Measurements from ENCODE around the gene NDFIP1. TPM values are rescaled to one million over a fixed set of nuclear protein-coding genes. Genes with fewer than 3 reads are reported as not detected.
"Not testable (repeated sequence)": the region's sequence is repeated elsewhere in the genome, so short reads cannot be mapped to it uniquely, and the experiment has no call there.

The NDFIP1 gene
- total and polyA plus RNA-seq, 2 donors (not counting 1 experiment from before 2014, with no cell fraction given): 55.8 to 67.4 TPM

DNA sequence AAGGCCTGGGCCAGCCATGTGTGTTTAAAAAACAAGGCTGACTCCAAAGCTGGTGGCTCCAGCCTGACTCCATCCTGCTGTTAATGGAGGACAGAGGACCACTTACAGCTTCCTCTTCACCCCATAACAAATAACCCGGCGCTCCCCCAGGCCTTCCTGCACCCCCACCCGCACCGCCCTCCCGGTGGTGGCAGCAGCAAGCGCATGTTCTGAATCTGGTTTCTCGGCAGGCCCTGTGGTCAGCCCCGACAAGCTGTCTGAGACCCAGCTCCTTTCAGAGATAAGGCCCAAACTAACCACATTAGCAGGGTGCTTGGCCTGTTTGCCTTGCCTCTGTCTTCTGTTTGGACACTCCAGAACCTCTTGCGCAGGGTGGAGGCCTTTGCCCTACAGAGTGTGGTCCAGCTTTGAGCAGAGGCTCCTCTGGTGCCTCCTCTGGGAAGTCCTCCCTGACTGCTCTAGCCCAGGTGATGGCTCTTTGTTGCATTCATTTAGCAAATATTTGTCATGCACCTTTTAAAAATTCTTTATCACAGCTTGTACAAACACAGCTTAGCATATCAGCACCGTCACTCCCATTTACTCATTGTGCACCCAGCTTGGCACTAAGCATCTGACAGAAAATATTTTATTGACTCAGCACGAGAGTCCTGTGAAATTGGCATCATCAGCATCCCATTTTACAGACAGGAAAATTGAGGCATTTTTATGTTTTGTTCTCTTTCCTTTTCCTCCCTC, 78.4 kb downstream of the NDFIP1 start:
- no peak for TF ChIP-seq CTCF (conservative IDR thresholded peaks at IDR 0.05 in 1 of 2, IDR thresholded peaks at IDR 0.05 in 1 of 2; ENCODE audit: low read depth in 1 of 2, low read length in 2 of 2)
- no peak for TF ChIP-seq EZH2 (IDR thresholded peaks at IDR 0.05; ENCODE audit: low read length, missing control alignments)
- no peak overlapping the region for H3K4me3 ChIP-seq (replicated peaks in 1 of 4; ENCODE audit: control extremely low read depth in 1 of 4, insufficient read depth in 1 of 4, low read depth in 3 of 4, low read length in 4 of 4)
- no peak overlapping the region for H3K4me2 ChIP-seq (ENCODE audit: extremely low read depth, insufficient read depth, low read length)
- H3K79me2 ChIP-seq (ENCODE audit: control insufficient read depth, insufficient read depth, low read length): no peaks in the 10 kb centered on the region
- H2AFZ ChIP-seq (ENCODE audit: low read length): no peak overlapping the region
- H3K9me3 ChIP-seq (ENCODE audit: control insufficient read depth, insufficient read depth, low read depth, low read length): no peaks in the 10 kb centered on the region
- no peaks in the 10 kb centered on the region for H3K27me3 ChIP-seq (ENCODE audit: control insufficient read depth, insufficient read depth, low read length)
- no peaks in the 10 kb centered on the region for H3K36me3 ChIP-seq (ENCODE audit: control insufficient read depth, insufficient read depth, low read length)
- H4K20me1 ChIP-seq (ENCODE audit: control insufficient read depth, extremely low read depth, insufficient read depth, low read length): no peaks in the 10 kb centered on the region
- H3K4me1 ChIP-seq (ENCODE audit: control insufficient read depth, extremely low read depth, insufficient read depth, low read length): no peaks in the 10 kb centered on the region
- no peak overlapping the region for H3K27ac ChIP-seq (ENCODE audit: insufficient read depth, low read length)
- no peak overlapping the region for H3K9ac ChIP-seq (ENCODE audit: insufficient read depth, low read length)
- DNase-seq (ENCODE audit: low read depth in 2 of 2): no peak

- not testable (repeated sequence) for H3K4me2 ChIP-seq (ENCODE audit: extremely low read depth, insufficient read depth, low read length); H3K9me3 ChIP-seq (ENCODE audit: control insufficient read depth, insufficient read depth, low read depth, low read length); H3K36me3 ChIP-seq (ENCODE audit: control insufficient read depth, insufficient read depth, low read length); H4K20me1 ChIP-seq (ENCODE audit: control insufficient read depth, extremely low read depth, insufficient read depth, low read length); H3K27ac ChIP-seq (ENCODE audit: insufficient read depth, low read length); H3K4me1 ChIP-seq (ENCODE audit: control insufficient read depth, extremely low read depth, insufficient read depth, low read length); DNase-seq (ENCODE audit: low read depth in 2 of 2); H3K79me2 ChIP-seq (ENCODE audit: control insufficient read depth, insufficient read depth, low read length); H3K4me3 ChIP-seq (replicated peaks in 1 of 4; ENCODE audit: control extremely low read depth in 1 of 4, insufficient read depth in 1 of 4, low read depth in 3 of 4, low read length in 4 of 4); H3K27me3 ChIP-seq (ENCODE audit: control insufficient read depth, insufficient read depth, low read length); H3K9ac ChIP-seq (ENCODE audit: insufficient read depth, low read length); H2AFZ ChIP-seq (ENCODE audit: low read length)
Measured at GRCh38 chr5:142188691-142189090, 80.1 kb downstream of the NDFIP1 start.

- no peak for TF ChIP-seq CTCF (conservative IDR thresholded peaks at IDR 0.05 in 1 of 2, IDR thresholded peaks at IDR 0.05 in 1 of 2; ENCODE audit: low read depth in 1 of 2, low read length in 2 of 2)
- TF ChIP-seq EZH2 (IDR thresholded peaks at IDR 0.05; ENCODE audit: low read length, missing control alignments): no peak
- Histone ChIP-seq H3K27me3 (ENCODE audit: control insufficient read depth, insufficient read depth, low read length) (no peaks in the 10 kb centered on the region), H3K4me1 (ENCODE audit: control insufficient read depth, extremely low read depth, insufficient read depth, low read length) (peaks cover 2% of the 10 kb centered on the region), H3K36me3 (ENCODE audit: control insufficient read depth, insufficient read depth, low read length) (no peaks in the 10 kb centered on the region), H4K20me1 (ENCODE audit: control insufficient read depth, extremely low read depth, insufficient read depth, low read length) (no peaks in the 10 kb centered on the region), H3K79me2 (ENCODE audit: control insufficient read depth, insufficient read depth, low read length) (no peaks in the 10 kb centered on the region), H3K27ac (ENCODE audit: insufficient read depth, low read length) (no peak overlapping the region), H3K4me2 (ENCODE audit: extremely low read depth, insufficient read depth, low read length) (no peak overlapping the region), H2AFZ (ENCODE audit: low read length) (no peak overlapping the region), H3K9me3 (ENCODE audit: control insufficient read depth, insufficient read depth, low read depth, low read length) (no peaks in the 10 kb centered on the region), H3K9ac (ENCODE audit: insufficient read depth, low read length) (no peak overlapping the region), H3K4me3 (replicated peaks in 1 of 4; ENCODE audit: control extremely low read depth in 1 of 4, insufficient read depth in 1 of 4, low read depth in 3 of 4, low read length in 4 of 4) (no peak overlapping the region)
- no peak for DNase-seq (ENCODE audit: low read depth in 2 of 2)
Measured at GRCh38 chr5:142189813-142190212, 81.2 kb downstream of the NDFIP1 start.
